ENCODE measurements around the gene CTU2. TPM values are rescaled to one million over a fixed set of nuclear protein-coding genes. Genes with fewer than 3 reads are reported as not detected.

Gene CTU2
- total and polyA plus RNA-seq, 2 donors (not counting 1 experiment from before 2014, with no cell fraction given): 18.4 to 23.7 TPM

DNA sequence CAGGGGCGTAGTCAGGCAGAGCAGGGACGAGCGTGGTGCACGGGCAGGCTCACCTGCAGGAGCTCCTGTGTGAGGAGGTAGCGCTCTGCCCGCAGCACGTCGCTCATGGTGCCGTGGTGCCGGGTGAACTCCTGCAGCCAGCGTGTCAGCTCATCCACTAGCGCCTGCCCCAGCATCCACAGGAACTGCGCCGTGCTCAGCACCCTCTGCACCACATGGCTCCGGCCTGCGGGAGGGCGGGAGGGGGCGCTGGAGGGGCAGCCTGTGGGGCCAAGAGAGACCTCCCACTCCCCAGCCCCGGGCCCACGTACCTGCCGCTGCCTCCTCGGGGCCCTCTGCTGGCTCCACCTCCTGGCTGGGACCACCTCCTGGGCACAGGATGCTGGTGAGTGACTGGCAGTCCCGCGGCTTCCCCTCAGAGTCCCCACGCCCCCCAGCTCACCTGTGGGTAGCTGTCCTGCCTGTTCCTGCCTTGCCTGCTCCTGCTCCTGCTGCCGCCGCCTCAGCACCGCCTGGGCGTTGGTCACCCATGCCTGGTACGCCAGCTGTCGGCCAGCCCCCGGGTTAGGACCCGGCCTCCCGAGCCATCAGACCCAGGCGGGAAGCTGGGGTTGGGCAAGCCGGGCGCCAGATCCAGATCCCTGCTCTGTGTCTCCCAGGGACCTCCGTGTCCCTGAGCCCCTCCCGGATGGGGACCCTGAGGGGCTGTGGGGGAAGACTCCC is 16.6 kb downstream of the CTU2 start:
- Mint-ChIP-seq H3K4me1 (no peaks in the 10 kb centered on the region), H3K27me3 (no peaks in the 10 kb centered on the region), H3K4me3 (no peak overlapping the region), H3K27ac (no peak overlapping the region), H3K9me3 (ENCODE audit: insufficient read depth) (no peaks in the 10 kb centered on the region)
- no peak overlapping the region for H3K27ac ChIP-seq (ENCODE audit: low read length in 2 of 2)
- H3K4me3 ChIP-seq (ENCODE audit: control extremely low read depth in 1 of 5, extremely low read depth in 1 of 5, insufficient read depth in 1 of 5, low read depth in 2 of 5, low read length in 4 of 5): no peak overlapping the region
- TF ChIP-seq, protein P1, sequence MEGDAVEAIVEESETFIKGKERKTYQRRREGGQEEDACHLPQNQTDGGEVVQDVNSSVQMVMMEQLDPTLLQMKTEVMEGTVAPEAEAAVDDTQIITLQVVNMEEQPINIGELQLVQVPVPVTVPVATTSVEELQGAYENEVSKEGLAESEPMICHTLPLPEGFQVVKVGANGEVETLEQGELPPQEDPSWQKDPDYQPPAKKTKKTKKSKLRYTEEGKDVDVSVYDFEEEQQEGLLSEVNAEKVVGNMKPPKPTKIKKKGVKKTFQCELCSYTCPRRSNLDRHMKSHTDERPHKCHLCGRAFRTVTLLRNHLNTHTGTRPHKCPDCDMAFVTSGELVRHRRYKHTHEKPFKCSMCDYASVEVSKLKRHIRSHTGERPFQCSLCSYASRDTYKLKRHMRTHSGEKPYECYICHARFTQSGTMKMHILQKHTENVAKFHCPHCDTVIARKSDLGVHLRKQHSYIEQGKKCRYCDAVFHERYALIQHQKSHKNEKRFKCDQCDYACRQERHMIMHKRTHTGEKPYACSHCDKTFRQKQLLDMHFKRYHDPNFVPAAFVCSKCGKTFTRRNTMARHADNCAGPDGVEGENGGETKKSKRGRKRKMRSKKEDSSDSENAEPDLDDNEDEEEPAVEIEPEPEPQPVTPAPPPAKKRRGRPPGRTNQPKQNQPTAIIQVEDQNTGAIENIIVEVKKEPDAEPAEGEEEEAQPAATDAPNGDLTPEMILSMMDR (IDR thresholded peaks at IDR 0.05): no peak
- no peak for TF ChIP-seq EZH2 (IDR thresholded peaks at IDR 0.05; ENCODE audit: borderline replicate concordance, insufficient read depth, low read depth, low read length, poor library complexity, severe bottlenecking)
- H3K36me3 ChIP-seq (replicated peaks in 1 of 2; ENCODE audit: control extremely low read depth in 1 of 2, control insufficient read depth in 1 of 2, extremely low read depth in 1 of 2, insufficient read depth in 2 of 2, low read length in 1 of 2): peaks cover 0 to 94% of the 10 kb centered on the region in 2 experiments
- ChIA-PET CTCF (interaction anchor here (1.2 kb wide), 1 partner anchor 14 kb away, joined by 5 read pairs; no protein-coding TSS in a partner anchor), POLR2A (no interaction called here)
- ATAC-seq (ENCODE audit: low read depth) (no peak), DNase-seq (no peak)
- H3K4me2 ChIP-seq (replicated peaks; ENCODE audit: low read depth, low read length, poor library complexity, severe bottlenecking): no peak overlapping the region
- peaks cover 20% of the 10 kb centered on the region for H3K79me2 ChIP-seq (ENCODE audit: control insufficient read depth, insufficient read depth, low read length)
- H4K20me1 ChIP-seq (ENCODE audit: control insufficient read depth, insufficient read depth, low read length, poor library complexity, severe bottlenecking): peaks cover 19% of the 10 kb centered on the region
- no peaks in the 10 kb centered on the region for H3K27me3 ChIP-seq (replicated peaks in 1 of 4; ENCODE audit: control extremely low read depth in 1 of 4, control insufficient read depth in 3 of 4, insufficient read depth in 4 of 4, low read length in 3 of 4)
- intact Hi-C loops (cut with micrococcal nuclease): no loop called here
- 98% methylated on average over 33 of the region's 39 CpGs for WGBS (ENCODE audit: insufficient coverage)
- H3K9ac ChIP-seq (ENCODE audit: low read length): no peak overlapping the region
- H2AFZ ChIP-seq (ENCODE audit: insufficient read depth, low read depth, low read length, poor library complexity, severe bottlenecking): no peak overlapping the region
- no peaks in the 10 kb centered on the region for H3K4me1 ChIP-seq (ENCODE audit: control insufficient read depth in 2 of 2, insufficient read depth in 2 of 2, low read length in 2 of 2)
- no peaks in the 10 kb centered on the region for H3K9me3 ChIP-seq (ENCODE audit: control extremely low read depth in 1 of 3, control insufficient read depth in 2 of 3, insufficient read depth in 1 of 3, low read length in 2 of 3)

DNA sequence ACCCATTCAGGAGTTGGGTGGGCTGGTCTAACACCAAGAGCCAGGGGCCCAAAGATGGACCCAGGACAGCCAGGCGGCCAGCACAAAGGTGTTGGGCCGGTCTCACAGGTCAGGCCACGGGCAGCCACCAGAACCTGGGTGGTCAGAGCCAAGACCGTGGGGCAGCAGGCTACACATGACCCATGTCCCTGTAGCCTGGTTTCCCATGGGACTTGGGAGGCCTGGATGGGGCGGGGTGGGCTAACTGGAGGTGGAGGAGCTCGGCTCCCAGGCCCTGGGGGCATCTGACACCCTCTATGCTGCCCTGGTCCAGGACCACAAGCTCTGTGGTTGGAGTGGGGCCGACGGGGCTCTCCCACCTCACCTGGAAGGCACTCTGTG is 17.2 kb downstream of the CTU2 start:
- no peak overlapping the region for H3K27ac ChIP-seq (ENCODE audit: low read length in 2 of 2)
- H2AFZ ChIP-seq (ENCODE audit: insufficient read depth, low read depth, low read length, poor library complexity, severe bottlenecking): no peak overlapping the region
- H3K9ac ChIP-seq (ENCODE audit: low read length): no peak overlapping the region
- H3K4me3 ChIP-seq (ENCODE audit: control extremely low read depth in 1 of 5, extremely low read depth in 1 of 5, insufficient read depth in 1 of 5, low read depth in 2 of 5, low read length in 4 of 5): no peak overlapping the region
- DNase-seq (no peak), ATAC-seq (ENCODE audit: low read depth) (no peak)
- H3K9me3 ChIP-seq (ENCODE audit: control extremely low read depth in 1 of 3, control insufficient read depth in 2 of 3, insufficient read depth in 1 of 3, low read length in 2 of 3): no peaks in the 10 kb centered on the region
- no peaks in the 10 kb centered on the region for H3K27me3 ChIP-seq (replicated peaks in 1 of 4; ENCODE audit: control extremely low read depth in 1 of 4, control insufficient read depth in 3 of 4, insufficient read depth in 4 of 4, low read length in 3 of 4)
- Mint-ChIP-seq H3K27me3 (no peaks in the 10 kb centered on the region), H3K9me3 (ENCODE audit: insufficient read depth) (no peaks in the 10 kb centered on the region), H3K27ac (no peak overlapping the region), H3K4me1 (no peaks in the 10 kb centered on the region), H3K4me3 (no peak overlapping the region)
- peaks cover 22% of the 10 kb centered on the region for H3K79me2 ChIP-seq (ENCODE audit: control insufficient read depth, insufficient read depth, low read length)
- TF ChIP-seq, protein P1 (IDR thresholded peaks at IDR 0.05): no peak
- no peak for TF ChIP-seq EZH2 (IDR thresholded peaks at IDR 0.05; ENCODE audit: borderline replicate concordance, insufficient read depth, low read depth, low read length, poor library complexity, severe bottlenecking)
- WGBS (ENCODE audit: insufficient coverage): 77% methylated on average over 6 of the region's 8 CpGs
- intact Hi-C loops (cut with micrococcal nuclease): no loop called here
- ChIA-PET CTCF (interaction anchor here (1.2 kb wide), 1 partner anchor 13 kb away, joined by 5 read pairs; no protein-coding TSS in a partner anchor), POLR2A (interaction anchor here (0.6 kb wide), 1 partner anchor 238 kb away, joined by 3 read pairs; no protein-coding TSS in a partner anchor)
- H3K4me1 ChIP-seq (ENCODE audit: control insufficient read depth in 2 of 2, insufficient read depth in 2 of 2, low read length in 2 of 2): no peaks in the 10 kb centered on the region
- peaks cover 0 to 91% of the 10 kb centered on the region in 2 experiments for H3K36me3 ChIP-seq (replicated peaks in 1 of 2; ENCODE audit: control extremely low read depth in 1 of 2, control insufficient read depth in 1 of 2, extremely low read depth in 1 of 2, insufficient read depth in 2 of 2, low read length in 1 of 2)
- no peak overlapping the region for H3K4me2 ChIP-seq (replicated peaks; ENCODE audit: low read depth, low read length, poor library complexity, severe bottlenecking)
- H4K20me1 ChIP-seq (ENCODE audit: control insufficient read depth, insufficient read depth, low read length, poor library complexity, severe bottlenecking): peaks cover 19% of the 10 kb centered on the region
